GM19452 (cell line): ENCODE measurements around the gene MSX1.
"Not testable (repeated sequence)": the region's sequence is repeated elsewhere in the genome, so short reads cannot be mapped to it uniquely, and the experiment has no call there.

Experiments
- ATAC-seq: cut with Tn5 transposase; IDR thresholded peaks from one replicate; pipeline ENCODE4 v1.9.1; 2021; ENCODE audit not compliant: unreplicated experiment

The MSX1 gene

DNA sequence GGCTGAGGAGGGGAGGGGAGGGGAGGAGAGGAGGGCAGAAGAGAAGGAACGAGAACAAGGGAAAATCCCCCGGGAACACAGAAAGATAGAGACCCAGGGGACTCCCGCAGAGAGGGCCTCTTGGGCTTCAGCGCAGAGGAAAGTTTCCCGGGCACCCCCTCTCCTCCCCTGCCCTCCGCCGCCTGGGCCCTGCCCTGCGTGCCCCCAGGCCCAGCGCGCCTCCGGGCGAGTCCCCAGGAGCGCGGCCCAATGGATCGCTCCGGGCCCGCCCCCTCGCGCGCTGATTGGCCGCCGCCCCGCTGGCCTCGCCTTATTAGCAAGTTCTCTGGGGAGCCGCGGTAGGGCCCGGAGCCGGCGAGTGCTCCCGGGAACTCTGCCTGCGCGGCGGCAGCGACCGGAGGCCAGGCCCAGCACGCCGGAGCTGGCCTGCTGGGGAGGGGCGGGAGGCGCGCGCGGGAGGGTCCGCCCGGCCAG lies at the start of gene MSX1:
TSS of gene MSX1 (plus strand) at position 341 of the 474 bp plus-strand sequence. CDS start 235 bp downstream, outside the sequence.
- peak; percentile 83 for ATAC-seq

DNA sequence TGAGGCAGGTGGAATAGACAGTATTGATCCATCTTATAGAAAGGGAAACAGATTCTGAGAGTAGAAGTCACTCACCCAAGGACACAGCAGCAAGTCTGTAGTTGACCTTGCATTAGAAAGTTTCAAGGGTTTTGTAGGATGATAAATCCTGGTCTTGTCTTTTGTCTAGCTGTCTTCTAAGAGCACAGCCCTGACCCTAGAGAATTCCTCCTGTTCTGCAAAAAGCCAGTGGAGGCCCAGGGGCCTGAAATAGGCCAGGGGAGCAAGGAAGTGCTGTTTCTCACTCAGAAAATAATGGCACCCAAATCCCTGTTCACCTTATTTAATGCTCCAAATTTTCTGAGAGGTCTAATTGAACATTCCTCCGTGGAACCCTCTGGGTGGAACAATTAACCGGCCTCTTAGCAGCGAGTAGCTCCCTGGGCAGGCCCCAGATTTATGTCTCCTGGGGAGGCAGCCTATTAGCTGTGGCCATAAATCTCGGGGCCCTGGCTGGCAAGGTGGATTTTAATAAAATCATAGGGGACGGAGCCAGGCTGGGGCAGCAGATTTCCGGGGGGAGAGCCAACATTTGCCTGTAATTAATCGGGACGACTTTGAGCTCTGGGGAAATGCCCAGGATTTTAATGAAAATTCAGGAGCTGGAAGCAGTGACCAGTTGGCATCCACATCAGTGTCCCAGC lies 49.2 kb upstream of the MSX1 start:
- no peak for ATAC-seq

DNA sequence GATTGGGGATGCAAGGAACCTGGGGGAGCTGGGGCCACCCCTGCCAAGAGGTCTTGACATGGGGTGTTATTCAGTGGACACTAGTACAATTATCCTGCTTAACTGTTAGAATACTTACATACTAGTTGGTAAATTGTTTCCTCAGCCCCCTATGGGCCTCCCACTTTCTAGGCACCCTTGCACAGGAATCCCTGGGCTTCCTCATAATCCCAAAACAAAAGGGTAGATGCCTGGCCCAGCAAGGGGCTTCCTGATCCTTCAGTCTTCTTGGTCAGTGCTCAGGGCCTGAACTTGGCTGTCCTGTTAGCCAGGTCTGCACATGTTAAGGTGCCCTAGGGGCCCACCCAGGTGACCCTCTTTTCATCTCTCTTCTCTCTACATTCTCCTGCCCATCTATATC lies 48.7 kb upstream of the MSX1 start:
- no peak for ATAC-seq

- ATAC-seq, result no peak
These were observed 47.2 kb upstream of the MSX1 start for GRCh38 chr4:4812145-4812794.

DNA sequence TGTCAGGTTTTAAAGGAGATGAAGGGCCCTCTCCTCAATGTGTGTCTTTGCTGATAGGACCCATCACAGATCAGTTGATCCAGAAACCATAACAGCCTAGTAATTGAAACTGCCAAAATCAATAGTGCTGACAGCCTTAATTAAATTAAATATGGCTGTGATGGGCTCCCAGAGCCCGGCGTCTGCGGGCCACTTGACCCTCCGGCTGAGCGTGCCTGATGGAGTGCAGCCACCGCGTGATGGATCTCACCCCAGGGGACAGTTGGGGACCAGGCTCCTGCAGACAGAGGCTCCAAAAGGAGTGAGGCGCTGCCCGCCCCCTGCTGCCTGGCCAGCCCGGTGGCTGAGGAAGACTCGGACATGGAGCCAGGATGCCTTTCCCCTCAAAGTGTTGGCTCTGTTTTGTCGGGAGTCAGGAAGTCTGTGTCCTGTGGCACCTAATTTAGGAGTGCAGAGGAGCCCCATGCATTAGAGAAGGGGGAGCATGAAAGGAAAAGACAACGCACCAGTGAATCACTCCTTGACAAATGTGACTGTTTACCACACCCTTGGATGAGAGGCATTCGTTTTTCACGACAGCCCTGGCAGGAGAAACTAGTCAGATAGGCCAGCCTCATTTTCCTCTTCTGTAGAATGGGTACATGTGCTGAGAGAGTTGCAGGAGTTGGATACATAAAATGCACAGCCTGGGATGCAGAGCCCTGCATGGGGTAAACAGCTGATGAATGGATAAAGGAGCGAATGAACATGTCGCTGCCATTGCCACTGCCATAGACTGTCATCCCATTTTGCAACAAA lies 40.9 kb upstream of the MSX1 start:
- no peak for ATAC-seq

GRCh38 chr4:4819213-4819606 lies 40.3 kb upstream of the MSX1 start:
- no peak for ATAC-seq

DNA sequence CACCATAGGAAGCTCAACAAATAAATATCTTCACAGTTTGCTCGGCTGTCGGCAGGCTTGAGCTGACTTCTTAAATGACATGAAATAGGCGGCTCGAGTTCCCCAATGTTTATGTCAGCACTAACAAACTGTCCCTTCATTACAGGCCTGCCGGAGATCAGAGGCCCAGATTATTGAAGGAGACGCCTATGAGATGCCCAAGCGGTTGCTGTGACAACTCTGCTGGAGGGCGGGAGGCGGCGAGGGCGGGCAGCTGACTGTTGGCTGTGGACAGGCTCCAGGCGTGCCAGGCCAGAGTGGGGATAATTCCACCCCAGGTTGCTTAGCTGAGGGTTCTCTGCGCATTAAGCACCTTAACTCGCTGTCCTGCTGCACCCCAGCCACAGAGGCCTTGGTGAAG lies 39.2 kb upstream of the MSX1 start:
- no peak for ATAC-seq

DNA sequence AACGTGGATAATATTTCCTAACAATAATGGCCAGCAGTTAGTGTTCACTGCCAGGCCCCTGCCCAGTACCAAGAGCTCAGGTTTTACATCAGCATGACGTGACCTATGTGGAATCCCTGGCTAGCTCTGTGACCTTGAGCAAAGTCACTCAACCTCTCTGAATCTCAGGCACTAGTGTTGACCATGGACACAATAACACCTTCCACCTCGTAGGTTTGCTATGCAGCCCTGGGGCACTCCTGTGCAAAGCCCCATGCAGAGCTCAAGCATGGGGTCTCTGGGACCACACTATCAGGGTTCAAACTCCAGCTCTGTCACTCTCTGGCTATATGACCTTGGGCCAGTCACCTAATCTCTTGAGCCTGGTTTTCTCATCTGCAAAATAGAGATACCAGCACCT lies 38.7 kb upstream of the MSX1 start:
- ATAC-seq, result no peak

- no peak for ATAC-seq
These were observed 37.9 kb upstream of the MSX1 start for GRCh38 chr4:4821577-4821976.

GRCh38 chr4:4822286-4822685 lies 37.2 kb upstream of the MSX1 start:
- not testable (repeated sequence) for ATAC-seq

DNA sequence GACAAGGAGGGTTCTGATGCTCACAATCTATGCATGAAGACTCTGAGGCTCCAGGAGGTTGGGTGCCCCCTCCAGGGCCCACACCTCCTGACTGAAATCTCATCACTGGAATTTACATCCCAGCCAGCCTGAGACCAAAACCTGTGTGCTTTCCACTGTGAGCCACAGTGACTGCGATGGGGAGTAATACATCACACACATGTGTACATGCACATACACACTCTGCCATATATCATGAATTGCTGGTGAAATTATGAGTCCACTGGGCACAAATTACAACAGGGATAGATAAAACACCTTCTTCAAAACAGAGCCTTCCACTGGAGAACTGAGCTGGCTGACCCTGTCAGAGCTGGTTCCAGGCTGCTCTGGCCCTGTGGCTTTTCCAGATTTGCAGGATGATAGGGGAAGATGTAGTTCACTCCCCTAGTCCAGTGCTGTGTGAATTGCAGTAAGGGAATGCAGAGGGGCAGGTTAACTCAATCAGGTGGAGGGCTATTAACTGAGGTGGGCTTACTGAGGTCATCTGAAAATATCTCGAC lies 35.8 kb upstream of the MSX1 start:
- no peak for ATAC-seq

- no peak for ATAC-seq
These were observed 35.2 kb upstream of the MSX1 start for GRCh38 chr4:4824232-4824631.

GRCh38 chr4:4825431-4825830 lies 34.0 kb upstream of the MSX1 start:
- ATAC-seq, result no peak

DNA sequence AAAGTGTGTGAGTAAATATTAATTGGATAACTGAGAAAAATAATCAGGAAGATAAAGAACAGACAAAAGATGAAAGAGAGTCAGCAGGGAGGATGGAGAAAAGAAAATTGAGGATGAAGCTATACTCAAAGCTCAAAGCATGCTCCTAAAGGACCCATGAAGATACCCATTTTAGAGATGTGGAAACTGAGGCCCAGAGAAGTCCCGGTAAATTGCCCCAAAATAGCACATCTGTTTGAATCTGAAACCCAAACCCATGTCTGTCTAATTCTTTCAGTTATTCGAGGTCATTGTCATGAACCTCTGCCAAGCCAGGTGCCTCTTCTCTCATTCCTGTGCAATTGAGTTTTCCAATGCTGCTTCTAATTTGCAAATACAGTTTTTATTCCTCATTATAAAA lies 29.6 kb upstream of the MSX1 start:
- no peak for ATAC-seq

- ATAC-seq, result no peak
These were observed 28.2 kb upstream of the MSX1 start for GRCh38 chr4:4831266-4831665.

GRCh38 chr4:4831825-4832224 lies 27.6 kb upstream of the MSX1 start:
- ATAC-seq, result no peak

GRCh38 chr4:4836044-4836443 lies 23.4 kb upstream of the MSX1 start:
- ATAC-seq, result no peak

- no peak for ATAC-seq
These were observed 22.1 kb upstream of the MSX1 start for GRCh38 chr4:4837316-4837715.

- no peak for ATAC-seq
These were observed 21.2 kb upstream of the MSX1 start for GRCh38 chr4:4838051-4838935.

DNA sequence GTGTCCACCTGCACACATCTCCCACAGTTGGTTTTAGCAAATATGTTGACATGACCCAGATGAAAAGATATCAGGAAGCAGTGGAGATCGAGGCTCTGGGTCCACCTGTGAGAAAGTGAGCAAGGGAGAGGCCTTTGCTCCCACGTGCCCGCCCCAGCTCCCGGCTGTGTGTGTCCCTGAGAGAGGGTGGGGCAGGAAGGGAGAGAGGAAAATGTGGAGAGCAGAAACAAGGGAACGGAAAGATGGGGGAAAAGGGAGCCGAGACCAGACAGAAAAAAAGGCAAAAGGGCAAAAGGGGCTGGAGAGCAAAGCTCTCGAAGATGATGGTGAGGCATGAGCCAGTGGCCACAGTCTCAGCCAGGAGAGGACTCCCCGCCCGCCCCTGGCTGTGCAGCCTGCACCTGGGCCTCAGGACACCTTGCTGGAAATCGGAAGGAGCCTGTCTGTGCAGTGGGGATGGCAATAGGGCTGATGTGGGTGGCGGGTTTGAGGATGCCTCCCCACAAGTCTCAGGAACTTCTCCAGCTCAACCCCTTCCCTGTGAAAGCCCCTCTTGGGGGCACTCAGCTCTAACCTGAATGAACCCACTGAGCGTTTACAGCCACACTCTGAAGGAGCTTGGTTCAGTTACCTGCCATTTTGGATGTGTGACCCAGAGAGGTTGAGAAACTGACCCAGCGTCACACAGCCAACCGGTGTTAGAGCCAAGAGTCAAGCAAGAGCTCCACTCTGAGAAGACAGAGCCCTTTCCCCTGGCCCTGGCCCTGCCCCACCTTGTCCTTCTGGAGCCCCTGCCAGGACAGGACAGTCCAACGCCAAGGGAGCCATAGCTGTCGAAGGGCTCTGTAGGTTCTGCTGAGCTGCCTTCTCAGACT lies 20.3 kb upstream of the MSX1 start:
- no peak for ATAC-seq
